DMS53 treated with DMSO at 0.1 percent for 48 hours (cell line): ENCODE data around the gene RNASEH2B.
A peak's percentile ranks its signal among the peaks of the same experiment; 100 is the strongest.

Experiments
- DNase-seq: peaks from one replicate; lab custom pipeline; 2025; ENCODE audit not compliant: unreplicated experiment; lab: John Stamatoyannopoulos, UW

Gene RNASEH2B

GRCh38 chr13:50909605-50910484 is at the start of gene RNASEH2B:
RNASEH2B (plus strand) TSS chr13:50909791; CDS start chr13:50910077, 286 bp downstream.
- DNase-seq, result peak; percentile 59

GRCh38 chr13:50864492-50864891 is 45.1 kb upstream of the RNASEH2B start:
- no peak for DNase-seq

- no peak for DNase-seq
These were observed 42.6 kb upstream of the RNASEH2B start for GRCh38 chr13:50866817-50867636.

- DNase-seq, result no peak
These were observed 42.0 kb upstream of the RNASEH2B start for GRCh38 chr13:50867637-50867945.

GRCh38 chr13:50871405-50871804 is 38.2 kb upstream of the RNASEH2B start:
- no peak for DNase-seq

GRCh38 chr13:50873467-50873866 is 36.1 kb upstream of the RNASEH2B start:
- DNase-seq, result no peak

GRCh38 chr13:50873991-50874390 is 35.6 kb upstream of the RNASEH2B start:
- no peak for DNase-seq

GRCh38 chr13:50882816-50883435 is 26.7 kb upstream of the RNASEH2B start:
- DNase-seq, result no peak

GRCh38 chr13:50883728-50884127 is 25.9 kb upstream of the RNASEH2B start:
- DNase-seq, result no peak

- DNase-seq, result no peak
These were observed 25.3 kb upstream of the RNASEH2B start for GRCh38 chr13:50884265-50884664.

- no peak for DNase-seq
These were observed 22.4 kb upstream of the RNASEH2B start for GRCh38 chr13:50887151-50887550.

- DNase-seq, result no peak
These were observed 21.2 kb upstream of the RNASEH2B start for GRCh38 chr13:50888362-50888761.

GRCh38 chr13:50889317-50889716 is 20.3 kb upstream of the RNASEH2B start:
- DNase-seq, result no peak

- DNase-seq, result no peak
These were observed 18.4 kb upstream of the RNASEH2B start for GRCh38 chr13:50891206-50891605.

GRCh38 chr13:50892210-50892944 is 17.2 kb upstream of the RNASEH2B start:
- no peak for DNase-seq

GRCh38 chr13:50893211-50893852 is 16.3 kb upstream of the RNASEH2B start:
- DNase-seq, result no peak

- DNase-seq, result no peak
These were observed 15.6 kb upstream of the RNASEH2B start for GRCh38 chr13:50894012-50894411.

GRCh38 chr13:50894504-50894903 is 15.1 kb upstream of the RNASEH2B start:
- no peak for DNase-seq

GRCh38 chr13:50898338-50898737 is 11.3 kb upstream of the RNASEH2B start:
- DNase-seq, result no peak

GRCh38 chr13:50901701-50902100 is 7.9 kb upstream of the RNASEH2B start:
- DNase-seq, result no peak

- no peak for DNase-seq
These were observed 4.3 kb upstream of the RNASEH2B start for GRCh38 chr13:50905256-50905655.
